SW480 (cell line): ENCODE results near the gene CHST3.
A peak's percentile ranks its signal among the peaks of the same experiment; 100 is the strongest.
"Not testable (repeated sequence)": the region's sequence is repeated elsewhere in the genome, so short reads cannot be mapped to it uniquely, and the experiment has no call there.

Experiments
- DNase-seq: peaks from one replicate; pipeline ENCODE4 v3.0.0-alpha.2; 2016; ENCODE audit warnings: low spot score

The CHST3 gene

GRCh38 chr10:71973777-71974488, 9.7 kb downstream of the CHST3 start:
- no peak for DNase-seq

DNA sequence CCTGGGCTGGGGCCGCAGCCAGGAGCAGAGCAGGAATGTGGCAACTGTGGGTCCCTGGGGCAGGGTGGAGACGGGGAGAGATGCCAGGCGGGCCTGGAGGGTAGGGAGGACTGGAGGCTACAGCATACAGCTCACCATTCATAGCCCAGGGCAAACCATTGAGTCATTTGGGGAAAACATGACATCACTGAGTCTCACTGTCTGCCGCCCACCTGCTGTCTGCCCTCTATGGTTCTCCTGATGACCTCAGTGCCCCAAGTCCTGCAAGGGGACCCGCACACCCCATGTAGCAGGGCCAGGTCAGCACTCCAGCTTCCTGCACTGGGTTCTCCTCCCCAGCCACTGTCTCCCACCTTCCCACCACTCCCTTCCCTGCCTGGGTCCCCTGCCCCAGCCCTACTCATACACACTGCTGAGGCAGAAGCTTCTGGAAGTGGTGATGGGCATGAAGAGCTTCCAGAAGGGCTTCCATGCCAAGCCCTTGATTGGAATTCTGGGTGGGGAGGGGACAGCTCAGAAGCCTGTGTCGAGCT, 10.4 kb downstream of the CHST3 start:
- DNase-seq = peak; percentile 59

DNA sequence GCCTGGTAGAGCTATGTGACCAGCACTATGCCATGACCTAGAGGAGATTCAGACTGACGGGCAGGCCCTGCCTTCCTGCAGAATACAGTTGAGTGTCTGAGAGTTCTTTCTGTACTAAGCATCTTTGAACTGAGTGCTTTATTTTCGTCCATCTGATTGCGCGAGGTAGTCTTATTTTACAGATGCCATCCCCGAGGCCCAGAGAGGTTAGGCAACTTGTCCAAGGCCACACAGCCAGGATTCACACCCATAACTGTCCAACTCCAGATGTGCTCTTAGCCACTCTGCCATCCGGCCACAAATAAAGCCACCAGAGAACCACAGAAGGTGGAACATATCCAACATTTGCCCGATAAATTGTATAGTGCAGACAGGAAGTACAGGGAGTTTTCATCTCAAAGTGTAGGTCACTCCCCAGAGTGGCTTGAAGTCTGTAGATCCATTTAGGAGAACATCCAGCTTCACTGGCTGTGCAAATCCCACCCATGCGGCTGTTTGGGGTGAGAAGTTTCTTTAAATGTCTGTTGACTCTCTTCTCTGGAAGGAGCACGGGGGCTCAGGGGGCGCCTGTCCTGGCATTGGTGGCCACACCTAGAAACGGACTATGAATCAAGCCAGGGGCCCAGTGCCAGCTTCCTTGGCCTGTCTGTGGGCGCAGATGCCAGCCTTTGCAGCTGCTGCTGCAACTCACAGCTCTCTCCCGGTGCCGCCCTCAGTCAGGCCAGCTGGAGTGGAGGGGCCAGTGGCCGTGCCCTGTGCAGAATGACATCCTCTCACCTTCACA, 11.1 kb downstream of the CHST3 start:
- DNase-seq = no peak

DNA sequence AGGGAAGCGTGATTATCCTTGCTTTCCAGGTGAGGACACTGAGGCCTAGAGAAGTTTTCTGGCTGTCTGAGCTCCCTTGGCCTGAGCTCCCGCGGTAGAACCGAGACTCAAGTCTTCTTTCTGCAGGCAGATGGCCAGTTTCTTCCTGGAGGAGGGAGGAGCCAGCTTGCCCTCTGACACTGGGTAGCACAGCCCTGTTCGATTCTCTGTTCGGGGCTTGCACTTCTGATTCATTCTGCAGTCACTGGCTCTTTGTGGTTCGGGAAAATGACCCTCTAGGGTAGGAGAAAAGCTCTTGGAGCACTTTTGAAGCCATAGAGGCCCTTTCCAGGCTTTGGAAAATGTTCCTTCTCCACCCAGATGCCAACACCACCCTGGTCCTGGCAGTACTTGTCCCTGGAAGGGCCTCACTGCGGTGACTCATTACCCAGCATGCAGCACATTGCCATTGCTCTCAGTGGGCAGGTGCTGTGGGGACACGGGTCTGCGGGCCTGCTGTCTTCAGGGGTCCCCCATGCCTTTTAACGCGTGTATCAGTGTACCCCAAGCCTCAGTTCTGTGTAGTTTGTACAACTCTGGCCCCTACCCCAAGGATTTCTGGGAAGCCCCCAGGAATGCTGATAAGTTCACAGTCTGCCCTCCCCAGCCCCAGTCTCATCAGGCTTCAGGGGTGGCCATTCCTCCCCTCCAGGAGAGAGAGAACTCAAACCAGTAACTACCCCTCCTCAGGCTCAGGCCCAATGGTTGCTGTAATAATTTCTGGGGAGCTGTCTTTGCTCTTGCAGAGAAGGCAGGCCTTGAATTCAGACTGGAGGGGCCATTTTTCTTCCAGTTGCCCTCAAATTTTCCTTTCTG, 11.9 kb downstream of the CHST3 start:
- DNase-seq = peak; percentile 37

DNA sequence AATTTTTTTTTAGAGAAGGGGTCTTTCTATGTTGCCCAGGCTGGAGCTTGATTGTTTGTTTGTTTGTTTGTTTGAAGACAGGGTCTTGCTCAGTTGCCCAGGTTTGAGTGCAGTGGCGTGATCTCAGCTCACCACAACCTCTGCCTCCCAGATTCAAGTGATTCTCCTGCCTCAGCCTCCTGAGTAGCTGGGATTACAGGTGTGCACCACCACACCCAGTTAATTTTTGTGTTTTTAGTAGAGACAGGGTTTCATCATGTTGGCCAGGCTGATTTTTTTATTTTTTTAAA, 13.4 kb downstream of the CHST3 start:
- DNase-seq = not testable (repeated sequence)

GRCh38 chr10:71978476-71978875, 14.3 kb downstream of the CHST3 start:
- no peak for DNase-seq

GRCh38 chr10:71978988-71979691, 14.9 kb downstream of the CHST3 start:
- DNase-seq = no peak

GRCh38 chr10:71979692-71980062, 15.5 kb downstream of the CHST3 start:
- DNase-seq = no peak

GRCh38 chr10:71980181-71981014, 16.2 kb downstream of the CHST3 start:
- no peak for DNase-seq

DNA sequence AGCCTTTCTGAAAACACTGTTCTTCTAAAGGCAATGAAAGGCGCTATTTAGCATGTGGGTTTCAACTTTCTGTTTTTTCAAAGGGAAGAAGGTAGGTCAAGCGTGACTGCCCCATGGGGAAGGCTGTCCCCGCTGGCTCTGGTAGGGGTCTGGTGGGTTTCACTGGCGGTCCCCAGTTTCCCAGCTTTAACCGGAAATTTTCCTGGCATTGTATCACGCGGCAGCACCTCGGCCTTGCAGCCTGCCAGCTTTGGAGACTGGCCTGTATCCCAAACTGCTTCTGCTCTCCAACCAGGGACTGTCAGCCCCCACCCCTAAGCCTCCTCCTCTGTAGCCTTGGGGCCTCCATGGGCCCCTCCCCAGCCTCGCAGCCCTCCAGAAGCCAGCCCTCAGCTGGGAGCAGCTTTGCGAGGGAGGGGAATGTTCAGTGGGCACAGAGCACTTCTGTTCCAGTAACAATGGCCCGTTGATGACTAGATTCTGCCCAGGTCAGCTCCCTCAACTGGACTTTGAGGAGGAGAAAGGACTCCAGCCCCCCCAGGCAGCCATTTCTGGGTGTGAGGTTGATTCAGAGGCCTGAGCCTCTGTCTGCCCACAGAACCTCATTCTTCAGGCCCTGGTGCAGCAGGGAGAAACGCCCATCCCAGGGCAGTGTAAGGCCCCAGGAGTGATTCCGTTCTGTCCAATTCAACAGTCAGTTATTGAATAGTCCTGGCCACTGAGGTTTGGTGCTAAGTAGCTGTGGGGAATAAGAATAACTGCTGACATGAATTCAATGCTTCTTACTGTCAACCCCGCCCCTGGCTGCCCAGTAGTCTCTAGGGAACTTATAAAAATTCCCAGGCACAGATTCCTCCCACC, 17.1 kb downstream of the CHST3 start:
- no peak for DNase-seq

GRCh38 chr10:71981876-71982230, 17.7 kb downstream of the CHST3 start:
- no peak for DNase-seq

GRCh38 chr10:71982269-71983178, 18.3 kb downstream of the CHST3 start:
- no peak for DNase-seq

DNA sequence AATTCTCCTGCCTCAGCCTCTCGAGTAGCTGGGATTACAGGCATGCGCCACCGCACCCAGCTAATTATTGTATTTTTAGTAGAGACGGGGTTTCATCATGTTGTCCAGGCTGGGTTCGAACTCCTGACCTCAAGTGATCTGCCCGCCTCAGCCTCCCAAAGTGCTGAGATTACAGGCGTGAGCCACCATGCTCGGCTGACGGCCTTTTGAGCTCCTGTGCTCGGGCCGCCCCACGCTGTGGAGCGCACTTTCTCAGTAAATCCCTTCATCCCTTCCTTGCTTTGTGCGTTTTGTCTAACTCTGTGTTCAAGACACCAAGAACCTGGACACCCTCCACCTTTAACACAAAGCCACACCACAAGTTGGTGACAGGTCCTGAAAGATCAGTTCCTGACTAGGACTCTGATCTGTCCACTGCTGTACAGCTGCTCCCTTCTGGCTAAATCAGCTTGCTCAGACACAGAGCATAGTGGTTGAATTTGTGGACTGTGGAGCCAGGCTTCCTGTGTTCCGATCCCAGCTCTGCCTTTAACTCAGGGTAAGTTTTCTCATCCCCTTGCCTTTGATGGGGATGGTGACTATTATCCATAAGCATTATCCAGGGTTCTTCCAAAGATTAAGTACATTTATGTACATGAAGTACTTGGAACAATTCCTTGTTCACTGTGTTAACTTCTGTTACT, 20.1 kb downstream of the CHST3 start:
- DNase-seq = no peak

- no peak for DNase-seq
These were observed 20.7 kb downstream of the CHST3 start for GRCh38 chr10:71984809-71985388.

- DNase-seq = no peak
These were observed 21.5 kb downstream of the CHST3 start for GRCh38 chr10:71985542-71986250.

GRCh38 chr10:71988895-71989294, 24.7 kb downstream of the CHST3 start:
- not testable (repeated sequence) for DNase-seq

- no peak for DNase-seq
These were observed 25.7 kb downstream of the CHST3 start for GRCh38 chr10:71989661-71990454.
